Kidney (tissue), 14 donors: ENCODE measurements around the gene FMO1. TPM values are rescaled to one million over a fixed set of nuclear protein-coding genes. Genes with fewer than 3 reads are reported as not detected.
A peak's percentile ranks its signal among the peaks of the same experiment; 100 is the strongest.
"Not testable (repeated sequence)": the region's sequence is repeated elsewhere in the genome, so short reads cannot be mapped to it uniquely, and the experiment has no call there.

Experiments
- DNase-seq, 5 donors: peaks; one replicate each; pipeline ENCODE4 v3.0.0-alpha.2; 2013 to 2020
- FAIRE-seq: peaks from 2 replicates; lab custom pipeline; 2012; peaks lifted over from hg19 to GRCh38; lab: Jason Lieb, UNC
- H3K27ac ChIP-seq, 2 donors: one replicate each; pipeline ENCODE4 v1.7.0; 2013; ENCODE audit warnings: low read depth in 2 of 2, low read length in 2 of 2, inconsistent platforms in 1 of 2
- H3K27me3 ChIP-seq: one replicate; pipeline ENCODE4 v1.7.1; 2013; ENCODE audit warnings: low read length, inconsistent platforms; ENCODE audit not compliant: control insufficient read depth, insufficient read depth
- H3K36me3 ChIP-seq, 3 donors: one replicate each; pipeline versions ENCODE4 v1.7.0 to v1.7.1; 2013; ENCODE audit warnings: low read length in 3 of 3, control low read depth in 1 of 3, inconsistent platforms in 1 of 3; ENCODE audit not compliant: insufficient read depth in 3 of 3, control insufficient read depth in 2 of 3
- H3K4me1 ChIP-seq, 3 donors: one replicate each; pipeline versions ENCODE4 v1.7.0 to v1.7.1; 2013; ENCODE audit warnings: low read length in 3 of 3, inconsistent platforms in 1 of 3, low read depth in 1 of 3; ENCODE audit not compliant: control insufficient read depth in 2 of 3, insufficient read depth in 2 of 3
- H3K4me3 ChIP-seq, 3 donors: one replicate each; pipeline versions ENCODE4 v1.7.0 to v1.8.1; 2013; ENCODE audit warnings: low read length in 3 of 3, control low read depth in 1 of 3, inconsistent platforms in 1 of 3
- H3K9ac ChIP-seq, 3 donors: one replicate each; pipeline versions ENCODE4 v1.7.0 to v1.7.1; 2013; ENCODE audit warnings: low read length in 3 of 3, control low read depth in 1 of 3, inconsistent platforms in 1 of 3
- H3K9me3 ChIP-seq, 3 donors: one replicate each; pipeline versions ENCODE4 v1.7.0 to v1.7.1; 2013; ENCODE audit warnings: low read length in 3 of 3, control low read depth in 1 of 3, inconsistent platforms in 1 of 3; ENCODE audit not compliant: control insufficient read depth in 2 of 3, insufficient read depth in 1 of 3
- intact Hi-C: fragments of 100-400 bp; cut with DNase I; formaldehyde crosslinking; loops from one replicate; pipeline ENCODE4 v1.11.1; 2022
- polyA plus RNA-seq: library from polyadenylated mRNA; stranded (reverse); fragments of 350-450 nt; fragmentation: Illumina TruSeq; extraction: RNeasy Lipid Tissue Mini Kit (QIAGEN cat#74804); gene quantifications from one replicate; pipeline ENCODE4 v1.2.3, GENCODE V29; 2014; ENCODE audit warnings: low read depth, low replicate concordance; ENCODE audit not compliant: insufficient read depth
- total RNA-seq: library from RNA; stranded (reverse); fragmentation: NEBNext Ultra II Directional; extraction: Animal tissue kit (Norgen Biotek cat#: 25700); gene quantifications from one replicate; pipeline ENCODE4 v1.2.1, GENCODE V29; 2021
- TF ChIP-seq, protein P1 (sequence below): IDR thresholded peaks from 3 replicates; pipeline ENCODE4 v1.5.1; 2012; ENCODE audit warnings: mild to moderate bottlenecking, moderate library complexity, borderline replicate concordance; ENCODE audit not compliant: insufficient read depth; ENCODE audit errors: extremely low read depth
- donor health status: control.
- donor health status: control.
- donor health status: control.
- donor health status: control.
- donor health status: control.
- donor health status: DM: yes; HTN: yes; CAD: no.
- donor health status: Normal renal cell carcinoma (clear cell type).

The FMO1 gene
- total and polyA plus RNA-seq, 2 donors from 2014 or later, result 16.5 to 116 TPM

DNA sequence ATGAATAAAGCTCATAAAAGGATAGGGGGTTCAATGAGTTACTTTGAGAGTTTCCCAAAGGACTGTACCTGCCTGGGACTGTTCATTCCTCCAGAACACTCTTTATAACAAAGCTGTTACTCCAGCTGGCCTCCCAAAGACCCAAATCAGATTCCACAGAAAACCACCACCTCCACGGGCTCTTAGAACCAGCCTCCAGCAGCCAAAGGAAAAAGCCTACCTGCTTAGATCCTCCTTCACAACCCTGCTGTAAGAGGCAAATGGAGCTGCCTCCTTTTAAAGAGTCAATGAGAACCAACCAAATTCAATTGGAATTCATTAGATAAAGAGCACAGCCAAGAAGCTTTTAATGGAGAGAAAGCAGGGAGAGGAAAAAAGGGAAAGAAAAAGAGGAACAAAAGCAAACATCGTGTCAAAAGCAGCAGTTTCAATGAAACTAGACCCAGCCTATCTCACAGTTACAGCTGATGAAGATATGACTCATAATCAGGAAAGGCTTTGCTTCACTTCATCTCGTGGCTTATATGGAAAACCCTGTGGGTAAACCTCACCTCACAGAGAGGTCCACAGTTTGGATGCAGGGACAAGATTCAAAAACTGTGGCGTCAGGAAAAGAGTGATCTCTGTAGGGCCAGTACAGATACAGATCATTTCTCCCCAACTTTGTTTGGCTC, 37.9 kb downstream of the FMO1 start:
- Histone ChIP-seq H3K27me3 (no peaks in the 10 kb centered on the region), H3K36me3 (no peaks in the 10 kb centered on the region), H3K4me3 (no peak overlapping the region), H3K4me1 (peaks cover 0 to 8% (median 0%) of the 10 kb centered on the region in 3 donors), H3K9me3 (no peaks in the 10 kb centered on the region), H3K27ac (no peak overlapping the region), H3K9ac (no peak overlapping the region)
- DNase-seq (no peak), FAIRE-seq (no peak)
- TF ChIP-seq, protein P1, sequence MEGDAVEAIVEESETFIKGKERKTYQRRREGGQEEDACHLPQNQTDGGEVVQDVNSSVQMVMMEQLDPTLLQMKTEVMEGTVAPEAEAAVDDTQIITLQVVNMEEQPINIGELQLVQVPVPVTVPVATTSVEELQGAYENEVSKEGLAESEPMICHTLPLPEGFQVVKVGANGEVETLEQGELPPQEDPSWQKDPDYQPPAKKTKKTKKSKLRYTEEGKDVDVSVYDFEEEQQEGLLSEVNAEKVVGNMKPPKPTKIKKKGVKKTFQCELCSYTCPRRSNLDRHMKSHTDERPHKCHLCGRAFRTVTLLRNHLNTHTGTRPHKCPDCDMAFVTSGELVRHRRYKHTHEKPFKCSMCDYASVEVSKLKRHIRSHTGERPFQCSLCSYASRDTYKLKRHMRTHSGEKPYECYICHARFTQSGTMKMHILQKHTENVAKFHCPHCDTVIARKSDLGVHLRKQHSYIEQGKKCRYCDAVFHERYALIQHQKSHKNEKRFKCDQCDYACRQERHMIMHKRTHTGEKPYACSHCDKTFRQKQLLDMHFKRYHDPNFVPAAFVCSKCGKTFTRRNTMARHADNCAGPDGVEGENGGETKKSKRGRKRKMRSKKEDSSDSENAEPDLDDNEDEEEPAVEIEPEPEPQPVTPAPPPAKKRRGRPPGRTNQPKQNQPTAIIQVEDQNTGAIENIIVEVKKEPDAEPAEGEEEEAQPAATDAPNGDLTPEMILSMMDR, result no peak
- intact Hi-C loops, result no loop called here

DNA sequence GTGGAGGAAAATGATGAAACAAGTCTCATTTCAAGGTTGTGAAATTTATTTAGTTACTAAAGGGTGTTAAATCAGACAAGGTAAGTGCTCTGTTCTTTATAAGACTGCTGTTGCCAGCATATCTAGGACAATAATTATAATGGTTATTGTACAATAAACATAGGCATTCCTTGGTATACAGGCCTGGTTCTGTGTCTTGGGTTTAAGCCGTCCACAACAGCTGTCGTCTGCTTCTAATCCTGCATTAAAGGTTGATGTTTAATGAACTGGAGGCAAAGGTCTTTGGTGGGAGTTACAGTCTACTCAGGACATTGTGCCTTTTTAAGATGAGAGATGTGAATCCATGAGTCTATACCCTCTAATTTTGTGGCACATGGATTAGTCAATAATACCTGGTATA, 42.3 kb downstream of the FMO1 start:
- no peak overlapping the region for H3K27ac ChIP-seq
- H3K9me3 ChIP-seq, result no peaks in the 10 kb centered on the region
- intact Hi-C loops, result no loop called here
- no peaks in the 10 kb centered on the region for H3K27me3 ChIP-seq
- TF ChIP-seq, protein P1, result no peak
- H3K36me3 ChIP-seq, result no peaks in the 10 kb centered on the region
- peak in 2 of 5 donors; percentile 7 to 23 for DNase-seq
- no peak overlapping the region for H3K9ac ChIP-seq
- peaks cover 0 to 8% (median 0%) of the 10 kb centered on the region in 3 donors for H3K4me1 ChIP-seq
- no peak overlapping the region for H3K4me3 ChIP-seq
- FAIRE-seq, result no peak

DNA sequence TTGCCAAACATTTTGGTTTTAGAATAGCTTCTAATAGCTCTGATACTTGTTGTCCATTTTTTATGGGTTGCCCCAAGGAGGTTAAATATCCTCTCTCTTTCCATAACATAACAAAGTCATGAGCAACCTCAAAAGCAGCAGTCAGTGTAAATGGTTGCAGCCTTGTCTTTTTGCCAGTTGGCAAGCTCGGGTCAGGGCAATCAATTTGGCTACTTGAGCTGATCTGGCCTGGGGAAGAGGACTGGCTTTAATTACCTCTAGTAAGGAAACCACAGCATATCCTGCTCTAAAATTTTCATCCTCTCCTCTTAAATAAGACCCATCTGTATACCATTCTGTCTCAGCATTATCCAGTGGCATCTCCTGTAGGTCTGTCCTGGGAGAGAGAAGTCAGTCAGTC, 44.5 kb downstream of the FMO1 start:
- Histone ChIP-seq H3K4me1 (peaks cover 0 to 8% (median 0%) of the 10 kb centered on the region in 3 donors), H3K36me3 (no peaks in the 10 kb centered on the region), H3K27ac (no peak overlapping the region), H3K9me3 (no peaks in the 10 kb centered on the region), H3K9ac (no peak overlapping the region), H3K27me3 (no peaks in the 10 kb centered on the region), H3K4me3 (no peak overlapping the region)
- intact Hi-C loops, result no loop called here
- TF ChIP-seq, protein P1, result no peak
- no peak for DNase-seq
- FAIRE-seq, result no peak

DNA sequence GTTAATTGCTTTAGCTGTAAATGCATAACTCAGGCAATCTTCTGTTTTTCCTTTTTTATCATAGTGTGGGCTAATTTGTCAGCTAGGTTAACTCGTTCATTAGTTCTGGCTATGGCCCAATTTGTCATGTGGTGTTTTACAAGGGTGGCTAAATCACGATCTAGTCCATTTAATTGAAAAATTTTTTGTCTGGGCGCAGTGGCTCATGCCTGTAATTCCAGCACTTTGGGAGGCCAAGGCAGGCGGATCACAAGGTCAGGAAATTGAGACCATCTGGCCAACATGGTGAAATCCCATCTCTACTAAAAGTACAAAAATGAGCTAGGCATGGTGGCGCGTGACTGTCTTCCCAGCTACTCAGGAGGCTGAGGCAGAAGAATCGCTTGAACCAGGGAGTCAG, 47.1 kb downstream of the FMO1 start:
- H3K4me3 ChIP-seq, intact Hi-C loops, FAIRE-seq, H3K9me3 ChIP-seq, H3K36me3 ChIP-seq, H3K27ac ChIP-seq, H3K27me3 ChIP-seq, H3K9ac ChIP-seq, H3K4me1 ChIP-seq: not testable (repeated sequence)
- DNase-seq, result peak in 2 of 5 donors; percentile 16 to 47
